Neural cell (in vitro differentiated cells): ENCODE data around the gene USP32.

Experiments used
- EP300 ChIP-seq: fragments of 450-650 bp; conservative IDR thresholded peaks from 2 replicates; pipeline ENCODE4 v1.6.1; 2014; ENCODE audit warnings: antibody characterized with exemption, mild to moderate bottlenecking, moderate library complexity; ENCODE audit not compliant: poor library complexity, severe bottlenecking
- EZH2 ChIP-seq: fragments of 200-600, 300-800 bp; shearing (Covaris generic), sonication (generic); IDR thresholded peaks from 2 replicates; pipeline ENCODE4 v1.6.1; 2014; ENCODE audit warnings: antibody characterized with exemption, low read length, borderline replicate concordance, mild to moderate bottlenecking; ENCODE audit not compliant: insufficient read depth, poor library complexity, severe bottlenecking
- MXI1 ChIP-seq: fragments of 450-650 bp; conservative IDR thresholded peaks from 2 replicates; pipeline ENCODE4 v1.6.1; 2014; ENCODE audit warnings: antibody characterized with exemption, mild to moderate bottlenecking; ENCODE audit not compliant: poor library complexity, severe bottlenecking
- POLR2AphosphoS5 ChIP-seq: IDR thresholded peaks from 2 replicates; pipeline ENCODE4 v1.6.1; 2012
- TAF1 ChIP-seq: IDR thresholded peaks from 2 replicates; pipeline ENCODE4 v1.6.1; 2012; ENCODE audit warnings: low read depth
- TF ChIP-seq, protein P1 (sequence below): fragments of 450-650 bp; IDR thresholded peaks from 2 replicates; pipeline ENCODE4 v1.5.1; 2014; ENCODE audit warnings: antibody characterized with exemption, mild to moderate bottlenecking, moderate library complexity; ENCODE audit not compliant: poor library complexity, severe bottlenecking
- TF ChIP-seq, protein P2 (sequence below): IDR thresholded peaks from 2 replicates; pipeline ENCODE4 v1.6.1; 2012; ENCODE audit warnings: borderline replicate concordance

DNA sequence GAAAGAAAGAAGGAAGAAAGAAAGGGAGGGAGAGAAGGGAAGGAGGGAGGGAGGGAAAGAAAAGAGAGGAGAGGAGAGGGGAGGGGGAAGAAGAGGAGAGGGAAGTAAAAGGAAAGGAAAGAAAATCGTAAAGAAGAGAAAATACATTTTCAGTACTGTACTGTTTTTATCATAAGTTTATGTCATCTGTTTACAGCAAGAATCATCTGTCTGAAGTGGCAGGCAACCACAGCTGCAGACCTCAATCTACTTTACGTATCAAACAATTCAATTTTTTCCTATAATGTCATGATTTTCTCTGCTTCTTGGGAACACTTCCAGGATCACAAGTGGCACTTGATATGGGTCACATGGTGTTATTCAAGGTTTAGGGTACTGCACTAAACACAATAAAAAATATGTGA, 58.3 kb downstream of the USP32 start:
- TF ChIP-seq, protein P1, sequence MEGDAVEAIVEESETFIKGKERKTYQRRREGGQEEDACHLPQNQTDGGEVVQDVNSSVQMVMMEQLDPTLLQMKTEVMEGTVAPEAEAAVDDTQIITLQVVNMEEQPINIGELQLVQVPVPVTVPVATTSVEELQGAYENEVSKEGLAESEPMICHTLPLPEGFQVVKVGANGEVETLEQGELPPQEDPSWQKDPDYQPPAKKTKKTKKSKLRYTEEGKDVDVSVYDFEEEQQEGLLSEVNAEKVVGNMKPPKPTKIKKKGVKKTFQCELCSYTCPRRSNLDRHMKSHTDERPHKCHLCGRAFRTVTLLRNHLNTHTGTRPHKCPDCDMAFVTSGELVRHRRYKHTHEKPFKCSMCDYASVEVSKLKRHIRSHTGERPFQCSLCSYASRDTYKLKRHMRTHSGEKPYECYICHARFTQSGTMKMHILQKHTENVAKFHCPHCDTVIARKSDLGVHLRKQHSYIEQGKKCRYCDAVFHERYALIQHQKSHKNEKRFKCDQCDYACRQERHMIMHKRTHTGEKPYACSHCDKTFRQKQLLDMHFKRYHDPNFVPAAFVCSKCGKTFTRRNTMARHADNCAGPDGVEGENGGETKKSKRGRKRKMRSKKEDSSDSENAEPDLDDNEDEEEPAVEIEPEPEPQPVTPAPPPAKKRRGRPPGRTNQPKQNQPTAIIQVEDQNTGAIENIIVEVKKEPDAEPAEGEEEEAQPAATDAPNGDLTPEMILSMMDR = no peak
- TF ChIP-seq POLR2AphosphoS5 = no peak
- TF ChIP-seq EP300 = no peak
- TF ChIP-seq, protein P2, sequence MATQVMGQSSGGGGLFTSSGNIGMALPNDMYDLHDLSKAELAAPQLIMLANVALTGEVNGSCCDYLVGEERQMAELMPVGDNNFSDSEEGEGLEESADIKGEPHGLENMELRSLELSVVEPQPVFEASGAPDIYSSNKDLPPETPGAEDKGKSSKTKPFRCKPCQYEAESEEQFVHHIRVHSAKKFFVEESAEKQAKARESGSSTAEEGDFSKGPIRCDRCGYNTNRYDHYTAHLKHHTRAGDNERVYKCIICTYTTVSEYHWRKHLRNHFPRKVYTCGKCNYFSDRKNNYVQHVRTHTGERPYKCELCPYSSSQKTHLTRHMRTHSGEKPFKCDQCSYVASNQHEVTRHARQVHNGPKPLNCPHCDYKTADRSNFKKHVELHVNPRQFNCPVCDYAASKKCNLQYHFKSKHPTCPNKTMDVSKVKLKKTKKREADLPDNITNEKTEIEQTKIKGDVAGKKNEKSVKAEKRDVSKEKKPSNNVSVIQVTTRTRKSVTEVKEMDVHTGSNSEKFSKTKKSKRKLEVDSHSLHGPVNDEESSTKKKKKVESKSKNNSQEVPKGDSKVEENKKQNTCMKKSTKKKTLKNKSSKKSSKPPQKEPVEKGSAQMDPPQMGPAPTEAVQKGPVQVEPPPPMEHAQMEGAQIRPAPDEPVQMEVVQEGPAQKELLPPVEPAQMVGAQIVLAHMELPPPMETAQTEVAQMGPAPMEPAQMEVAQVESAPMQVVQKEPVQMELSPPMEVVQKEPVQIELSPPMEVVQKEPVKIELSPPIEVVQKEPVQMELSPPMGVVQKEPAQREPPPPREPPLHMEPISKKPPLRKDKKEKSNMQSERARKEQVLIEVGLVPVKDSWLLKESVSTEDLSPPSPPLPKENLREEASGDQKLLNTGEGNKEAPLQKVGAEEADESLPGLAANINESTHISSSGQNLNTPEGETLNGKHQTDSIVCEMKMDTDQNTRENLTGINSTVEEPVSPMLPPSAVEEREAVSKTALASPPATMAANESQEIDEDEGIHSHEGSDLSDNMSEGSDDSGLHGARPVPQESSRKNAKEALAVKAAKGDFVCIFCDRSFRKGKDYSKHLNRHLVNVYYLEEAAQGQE = no peak
- no peak for TF ChIP-seq TAF1
- no peak for TF ChIP-seq MXI1
- no peak for TF ChIP-seq EZH2
